ENCODE measurements around the gene PLS3. TPM values are rescaled to one million over a fixed set of nuclear protein-coding genes. Genes with fewer than 3 reads are reported as not detected.

PLS3 gene
- total and polyA plus RNA-seq, 2 of the 4 experiments (the other 2 are of a cell fraction), result 158 to 252 TPM

DNA sequence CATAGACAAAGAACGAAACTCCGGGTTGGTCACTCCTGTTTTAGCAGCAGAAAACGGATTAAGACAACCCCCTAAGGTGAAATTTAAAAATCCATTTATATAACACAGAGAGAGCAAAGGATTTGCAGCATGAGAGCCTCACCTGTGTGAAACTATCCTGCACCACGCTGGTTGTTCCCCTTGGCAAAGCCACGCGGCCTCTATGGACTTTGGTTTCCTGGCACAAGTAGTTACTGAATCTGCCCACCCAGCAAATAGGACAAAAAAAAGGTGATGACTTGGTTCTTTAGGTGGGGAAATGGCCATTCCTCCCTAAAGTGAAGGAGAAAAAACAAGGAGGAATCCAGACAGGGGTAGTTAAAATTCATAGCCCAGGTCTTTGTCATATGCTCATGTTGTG lies 133.1 kb downstream of the PLS3 start:
- no peak overlapping the region for H3K14ac ChIP-seq (replicated peaks; ENCODE audit: low read depth, low read length)
- TF ChIP-seq FOS (IDR thresholded peaks at IDR 0.05; ENCODE audit: low read depth, low read length) (no peak), MAFK (IDR thresholded peaks at IDR 0.05; ENCODE audit: low read depth, low read length) (no peak), NFE2L2 (IDR thresholded peaks at IDR 0.05; ENCODE audit: low read depth, low read length) (no peak), RAD21 (IDR thresholded peaks at IDR 0.05; ENCODE audit: low read length) (no peak), BHLHE40 (IDR thresholded peaks at IDR 0.05; ENCODE audit: low read depth, low read length) (no peak), RFX5 (IDR thresholded peaks at IDR 0.05; ENCODE audit: low read depth, low read length) (no peak), POLR2A (IDR thresholded peaks at IDR 0.05; ENCODE audit: low read depth, low read length) (no peak)
- TF ChIP-seq, protein P1, sequence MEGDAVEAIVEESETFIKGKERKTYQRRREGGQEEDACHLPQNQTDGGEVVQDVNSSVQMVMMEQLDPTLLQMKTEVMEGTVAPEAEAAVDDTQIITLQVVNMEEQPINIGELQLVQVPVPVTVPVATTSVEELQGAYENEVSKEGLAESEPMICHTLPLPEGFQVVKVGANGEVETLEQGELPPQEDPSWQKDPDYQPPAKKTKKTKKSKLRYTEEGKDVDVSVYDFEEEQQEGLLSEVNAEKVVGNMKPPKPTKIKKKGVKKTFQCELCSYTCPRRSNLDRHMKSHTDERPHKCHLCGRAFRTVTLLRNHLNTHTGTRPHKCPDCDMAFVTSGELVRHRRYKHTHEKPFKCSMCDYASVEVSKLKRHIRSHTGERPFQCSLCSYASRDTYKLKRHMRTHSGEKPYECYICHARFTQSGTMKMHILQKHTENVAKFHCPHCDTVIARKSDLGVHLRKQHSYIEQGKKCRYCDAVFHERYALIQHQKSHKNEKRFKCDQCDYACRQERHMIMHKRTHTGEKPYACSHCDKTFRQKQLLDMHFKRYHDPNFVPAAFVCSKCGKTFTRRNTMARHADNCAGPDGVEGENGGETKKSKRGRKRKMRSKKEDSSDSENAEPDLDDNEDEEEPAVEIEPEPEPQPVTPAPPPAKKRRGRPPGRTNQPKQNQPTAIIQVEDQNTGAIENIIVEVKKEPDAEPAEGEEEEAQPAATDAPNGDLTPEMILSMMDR (conservative IDR thresholded peaks at IDR 0.05; ENCODE audit: low read depth, low read length), result no peak
- TF ChIP-seq, protein P2, sequence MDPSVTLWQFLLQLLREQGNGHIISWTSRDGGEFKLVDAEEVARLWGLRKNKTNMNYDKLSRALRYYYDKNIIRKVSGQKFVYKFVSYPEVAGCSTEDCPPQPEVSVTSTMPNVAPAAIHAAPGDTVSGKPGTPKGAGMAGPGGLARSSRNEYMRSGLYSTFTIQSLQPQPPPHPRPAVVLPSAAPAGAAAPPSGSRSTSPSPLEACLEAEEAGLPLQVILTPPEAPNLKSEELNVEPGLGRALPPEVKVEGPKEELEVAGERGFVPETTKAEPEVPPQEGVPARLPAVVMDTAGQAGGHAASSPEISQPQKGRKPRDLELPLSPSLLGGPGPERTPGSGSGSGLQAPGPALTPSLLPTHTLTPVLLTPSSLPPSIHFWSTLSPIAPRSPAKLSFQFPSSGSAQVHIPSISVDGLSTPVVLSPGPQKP (IDR thresholded peaks at IDR 0.05; ENCODE audit: borderline replicate concordance, low read depth, low read length), result no peak
- H2BK15ac ChIP-seq (ENCODE audit: low read depth, low read length), result no peak overlapping the region
- ATAC-seq (ENCODE audit: low read depth) (no peak), DNase-seq (no peak)
- H3K9me1 ChIP-seq (ENCODE audit: insufficient read depth, low read length), result no peaks in the 10 kb centered on the region
- H3K4ac ChIP-seq (ENCODE audit: low read depth, low read length), result no peak overlapping the region
- H3K23ac ChIP-seq (ENCODE audit: low read depth, low read length), result no peak overlapping the region
- POLR2A ChIA-PET (ENCODE audit: unreplicated experiment), result no interaction called here
- intact Hi-C loops (cut with micrococcal nuclease), result no loop called here
- no peak overlapping the region for H2BK120ac ChIP-seq (ENCODE audit: low read depth, low read length)
- no peaks in the 10 kb centered on the region for H3K79me1 ChIP-seq (ENCODE audit: low read depth in 1 of 2, low read length in 2 of 2)
- H4K5ac ChIP-seq (ENCODE audit: low read depth, low read length), result no peak overlapping the region
- H2BK20ac ChIP-seq (ENCODE audit: low read depth, low read length), result no peak overlapping the region
- no peak overlapping the region for H2AK5ac ChIP-seq (ENCODE audit: low read depth, low read length)
- peaks cover 30% of the 10 kb centered on the region for H3K27me3 ChIP-seq (ENCODE audit: control insufficient read depth, insufficient read depth, low read length)
- in situ Hi-C loops (cut with MboI; ENCODE audit: low sequenced_read_pairs), result no loop called here
- dilution Hi-C loops (cut with HindIII; ENCODE audit: low sequenced_read_pairs, unreplicated experiment), result no loop called here
- no peak overlapping the region for H3K56ac ChIP-seq (ENCODE audit: extremely low read depth, insufficient read depth, low read length)
- no peak overlapping the region for H2AFZ ChIP-seq (replicated peaks; ENCODE audit: low read length, poor library complexity)
- no CpG with 5 or more reads among the region's 6 CpGs for WGBS, 2 experiments (ENCODE audit: extremely low coverage in 2 of 2, insufficient read length in 1 of 2)
- no peak overlapping the region for H2BK5ac ChIP-seq (ENCODE audit: low read depth, low read length, poor library complexity, severe bottlenecking)
- H3K4me3 ChIP-seq (ENCODE audit: insufficient read depth, low read depth, low read length), result no peak overlapping the region
- H3K4me2 ChIP-seq (ENCODE audit: low read depth, low read length), result no peak overlapping the region
- H3K9me3 ChIP-seq (ENCODE audit: control insufficient read depth, insufficient read depth, low read length), result no peaks in the 10 kb centered on the region
- no TSS peak for BruUV-seq (replicated peaks)
- no peak overlapping the region for H4K8ac ChIP-seq (ENCODE audit: low read depth in 2 of 2, low read length in 2 of 2)
- CTCF ChIA-PET, result no interaction called here
- no peak overlapping the region for H3K27ac ChIP-seq (ENCODE audit: insufficient read depth, low read length)
- no peaks in the 10 kb centered on the region for H4K20me1 ChIP-seq (ENCODE audit: insufficient read depth, low read length)
- no peak overlapping the region for H4K91ac ChIP-seq (ENCODE audit: insufficient read depth, low read depth, low read length)
- no peaks in the 10 kb centered on the region for H3K4me1 ChIP-seq (ENCODE audit: control insufficient read depth, insufficient read depth, low read length)
- H2AK9ac ChIP-seq (replicated peaks; ENCODE audit: low read depth, low read length, poor library complexity), result no peak overlapping the region
- H3K36me3 ChIP-seq (ENCODE audit: control insufficient read depth, insufficient read depth, low read length), result no peaks in the 10 kb centered on the region
- no peak overlapping the region for H3K9ac ChIP-seq (ENCODE audit: low read depth, low read length)
- H3K18ac ChIP-seq (ENCODE audit: low read depth, low read length), result no peak overlapping the region

Measured in IMR-90 (cell line).